HepG2 (cell line): ENCODE data around the gene PLLP. TPM values are rescaled to one million over a fixed set of nuclear protein-coding genes. Genes with fewer than 3 reads are reported as not detected.

Experiments
- PTBP1 ChIP-seq: fragments of 200-400 bp; formaldehyde crosslinking; IDR thresholded peaks from 2 replicates; pipeline ENCODE4 v1.6.1; 2018; ENCODE audit warnings: low read length, low read depth; ENCODE audit not compliant: poor library complexity, severe bottlenecking
- ZMAT3 ChIP-seq: sonication (generic); formaldehyde crosslinking; conservative IDR thresholded peaks from 2 replicates; pipeline ENCODE4 v1.7.0; 2021; ENCODE audit warnings: missing genetic modification reagents
- ZNF224 ChIP-seq: sonication (generic); formaldehyde crosslinking; IDR thresholded peaks from 2 replicates; pipeline ENCODE4 v1.5.0; 2020; ENCODE audit warnings: mild to moderate bottlenecking, missing genetic modification reagents
- ZNF432 ChIP-seq: sonication (generic); formaldehyde crosslinking; IDR thresholded peaks from 2 replicates; pipeline ENCODE4 v1.5.0; 2020; ENCODE audit warnings: missing genetic modification reagents, mild to moderate bottlenecking, borderline replicate concordance
- ZNF441 ChIP-seq: sonication (generic); formaldehyde crosslinking; IDR thresholded peaks from 2 replicates; pipeline ENCODE4 v1.7.0; 2021; ENCODE audit warnings: missing genetic modification reagents, borderline replicate concordance
- ZNF446 ChIP-seq: sonication (generic); formaldehyde crosslinking; IDR thresholded peaks from 2 replicates; pipeline ENCODE4 v1.5.0; 2020; ENCODE audit warnings: mild to moderate bottlenecking, missing genetic modification reagents
- ZNF782 ChIP-seq: sonication (generic); formaldehyde crosslinking; IDR thresholded peaks from 2 replicates; pipeline ENCODE4 v1.4.0; 2020; ENCODE audit warnings: missing genetic modification reagents, mild to moderate bottlenecking, borderline replicate concordance
- polyA plus RNA-seq, 8 experiments: library from polyadenylated mRNA; depleted of rRNA in 3 of 8; stranded (reverse) in 7 of 8; unstranded in 1 of 8; fragments of >200 nt; fragmentation: Illumina TruSeq in 4 of 8; extraction: Trizol in 4 of 8; gene quantifications; 2 replicates each; pipeline versions ENCODE4 v1.2.1 to v1.2.3, GENCODE V29; 2011 to 2016; ENCODE audit warnings: low read depth in 4 of 8, missing spikeins in 1 of 8, mixed read lengths in 1 of 8; ENCODE audit not compliant: insufficient read depth in 1 of 8
- total RNA-seq, 5 experiments: library from RNA; depleted of rRNA; stranded (reverse); fragments of >200 nt; fragmentation: Illumina TruSeq; extraction: Trizol; gene quantifications; 2 replicates each; pipeline ENCODE4 v1.2.3, GENCODE V29; 2016; ENCODE audit warnings: low read depth in 1 of 5
- TF ChIP-seq, protein P1 (sequence below): sonication (generic); formaldehyde crosslinking; IDR thresholded peaks from one replicate; pipeline ENCODE4 v1.5.1; 2020; ENCODE audit warnings: mild to moderate bottlenecking, missing genetic modification reagents; ENCODE audit errors: not compliant biosample characterization
- TF ChIP-seq, protein P2 (sequence below): sonication (generic); formaldehyde crosslinking; IDR thresholded peaks from 2 replicates; pipeline ENCODE4 v1.9.0; 2021; ENCODE audit warnings: missing genetic modification reagents, mild to moderate bottlenecking, borderline replicate concordance
- TF ChIP-seq, protein P3 (sequence below): sonication (generic); formaldehyde crosslinking; IDR thresholded peaks from 2 replicates; pipeline ENCODE4 v1.8.1; 2023; ENCODE audit warnings: mild to moderate bottlenecking, inconsistent platforms, moderate library complexity, missing genetic modification reagents, borderline replicate concordance
- TF ChIP-seq, protein P4 (sequence below): sonication (generic); formaldehyde crosslinking; IDR thresholded peaks from 2 replicates; pipeline ENCODE4 v1.8.1; 2023; ENCODE audit warnings: mild to moderate bottlenecking, moderate library complexity, missing genetic modification reagents
- TF ChIP-seq, protein P5 (sequence below): IDR thresholded peaks from 2 replicates; pipeline ENCODE4 v1.6.1; 2016

PLLP gene
- total and polyA plus RNA-seq, 2 of the 13 experiments (the other 11 are each of a cell fraction or from before 2014, with no cell fraction given) = 60.6 to 127 TPM

DNA sequence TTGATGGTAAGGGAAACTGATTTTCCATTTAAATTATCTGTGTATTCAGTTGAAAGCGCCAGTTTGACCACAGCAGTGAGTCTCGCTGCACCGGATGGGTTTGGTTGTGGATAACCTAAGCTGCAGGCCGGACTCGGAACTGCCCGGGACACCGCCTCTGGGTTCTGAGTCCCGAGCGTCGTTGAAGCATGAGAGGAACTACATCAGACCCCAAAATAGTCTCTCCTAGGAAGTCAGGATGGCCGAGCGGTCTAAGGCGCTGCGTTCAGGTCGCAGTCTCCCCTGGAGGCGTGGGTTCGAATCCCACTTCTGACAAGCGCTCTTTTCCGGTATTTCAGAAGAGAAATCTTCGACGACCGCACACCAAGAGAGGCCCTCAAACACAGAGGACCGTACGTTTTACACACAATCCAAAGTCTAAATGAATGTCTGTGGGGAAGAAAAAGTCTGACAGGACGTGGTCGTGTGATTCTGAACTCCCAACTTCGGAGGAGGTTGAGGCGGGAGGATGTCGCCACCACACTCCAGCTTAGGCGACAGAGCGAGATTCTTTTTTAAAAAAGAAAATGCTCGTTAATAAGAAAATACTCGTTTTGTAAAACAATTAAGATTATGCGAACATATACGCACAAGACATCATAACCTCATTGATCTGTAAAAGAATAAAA is 15.4 kb upstream of the PLLP start (continued):
- TF ChIP-seq, protein P1, sequence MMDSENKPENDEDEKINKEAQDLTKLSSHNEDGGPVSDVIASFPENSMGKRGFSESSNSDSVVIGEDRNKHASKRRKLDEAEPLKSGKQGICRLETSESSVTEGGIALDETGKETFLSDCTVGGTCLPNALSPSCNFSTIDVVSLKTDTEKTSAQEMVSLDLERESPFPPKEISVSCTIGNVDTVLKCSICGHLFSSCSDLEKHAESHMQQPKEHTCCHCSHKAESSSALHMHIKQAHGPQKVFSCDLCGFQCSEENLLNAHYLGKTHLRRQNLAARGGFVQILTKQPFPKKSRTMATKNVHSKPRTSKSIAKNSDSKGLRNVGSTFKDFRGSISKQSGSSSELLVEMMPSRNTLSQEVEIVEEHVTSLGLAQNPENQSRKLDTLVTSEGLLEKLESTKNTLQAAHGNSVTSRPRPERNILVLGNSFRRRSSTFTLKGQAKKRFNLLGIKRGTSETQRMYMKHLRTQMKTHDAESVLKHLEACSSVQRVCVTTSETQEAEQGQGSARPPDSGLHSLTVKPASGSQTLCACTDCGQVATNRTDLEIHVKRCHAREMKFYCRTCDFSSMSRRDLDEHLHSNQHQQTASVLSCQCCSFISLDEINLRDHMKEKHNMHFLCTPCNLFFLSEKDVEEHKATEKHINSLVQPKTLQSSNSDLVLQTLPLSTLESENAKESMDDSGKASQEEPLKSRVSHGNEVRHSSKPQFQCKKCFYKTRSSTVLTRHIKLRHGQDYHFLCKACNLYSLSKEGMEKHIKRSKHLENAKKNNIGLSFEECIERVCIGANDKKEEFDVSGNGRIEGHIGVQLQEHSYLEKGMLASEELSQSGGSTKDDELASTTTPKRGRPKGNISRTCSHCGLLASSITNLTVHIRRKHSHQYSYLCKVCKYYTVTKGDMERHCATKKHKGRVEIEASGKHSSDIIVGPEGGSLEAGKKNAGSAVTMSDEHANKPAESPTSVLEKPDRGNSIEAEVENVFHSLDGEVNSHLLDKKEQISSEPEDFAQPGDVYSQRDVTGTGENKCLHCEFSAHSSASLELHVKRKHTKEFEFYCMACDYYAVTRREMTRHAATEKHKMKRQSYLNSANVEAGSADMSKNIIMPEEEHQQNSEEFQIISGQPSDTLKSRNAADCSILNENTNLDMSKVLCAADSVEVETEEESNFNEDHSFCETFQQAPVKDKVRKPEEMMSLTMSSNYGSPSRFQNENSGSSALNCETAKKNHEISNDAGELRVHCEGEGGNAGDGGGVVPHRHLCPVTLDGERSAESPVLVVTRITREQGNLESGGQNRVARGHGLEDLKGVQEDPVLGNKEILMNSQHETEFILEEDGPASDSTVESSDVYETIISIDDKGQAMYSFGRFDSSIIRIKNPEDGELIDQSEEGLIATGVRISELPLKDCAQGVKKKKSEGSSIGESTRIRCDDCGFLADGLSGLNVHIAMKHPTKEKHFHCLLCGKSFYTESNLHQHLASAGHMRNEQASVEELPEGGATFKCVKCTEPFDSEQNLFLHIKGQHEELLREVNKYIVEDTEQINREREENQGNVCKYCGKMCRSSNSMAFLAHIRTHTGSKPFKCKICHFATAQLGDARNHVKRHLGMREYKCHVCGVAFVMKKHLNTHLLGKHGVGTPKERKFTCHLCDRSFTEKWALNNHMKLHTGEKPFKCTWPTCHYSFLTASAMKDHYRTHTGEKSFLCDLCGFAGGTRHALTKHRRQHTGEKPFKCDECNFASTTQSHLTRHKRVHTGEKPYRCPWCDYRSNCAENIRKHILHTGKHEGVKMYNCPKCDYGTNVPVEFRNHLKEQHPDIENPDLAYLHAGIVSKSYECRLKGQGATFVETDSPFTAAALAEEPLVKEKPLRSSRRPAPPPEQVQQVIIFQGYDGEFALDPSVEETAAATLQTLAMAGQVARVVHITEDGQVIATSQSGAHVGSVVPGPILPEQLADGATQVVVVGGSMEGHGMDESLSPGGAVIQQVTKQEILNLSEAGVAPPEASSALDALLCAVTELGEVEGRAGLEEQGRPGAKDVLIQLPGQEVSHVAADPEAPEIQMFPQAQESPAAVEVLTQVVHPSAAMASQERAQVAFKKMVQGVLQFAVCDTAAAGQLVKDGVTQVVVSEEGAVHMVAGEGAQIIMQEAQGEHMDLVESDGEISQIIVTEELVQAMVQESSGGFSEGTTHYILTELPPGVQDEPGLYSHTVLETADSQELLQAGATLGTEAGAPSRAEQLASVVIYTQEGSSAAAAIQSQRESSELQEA (CRISPR knock-in tag) = peak; percentile 34
- TF ChIP-seq, protein P2, sequence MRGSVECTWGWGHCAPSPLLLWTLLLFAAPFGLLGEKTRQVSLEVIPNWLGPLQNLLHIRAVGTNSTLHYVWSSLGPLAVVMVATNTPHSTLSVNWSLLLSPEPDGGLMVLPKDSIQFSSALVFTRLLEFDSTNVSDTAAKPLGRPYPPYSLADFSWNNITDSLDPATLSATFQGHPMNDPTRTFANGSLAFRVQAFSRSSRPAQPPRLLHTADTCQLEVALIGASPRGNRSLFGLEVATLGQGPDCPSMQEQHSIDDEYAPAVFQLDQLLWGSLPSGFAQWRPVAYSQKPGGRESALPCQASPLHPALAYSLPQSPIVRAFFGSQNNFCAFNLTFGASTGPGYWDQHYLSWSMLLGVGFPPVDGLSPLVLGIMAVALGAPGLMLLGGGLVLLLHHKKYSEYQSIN = no peak
- TF ChIP-seq, protein P3, sequence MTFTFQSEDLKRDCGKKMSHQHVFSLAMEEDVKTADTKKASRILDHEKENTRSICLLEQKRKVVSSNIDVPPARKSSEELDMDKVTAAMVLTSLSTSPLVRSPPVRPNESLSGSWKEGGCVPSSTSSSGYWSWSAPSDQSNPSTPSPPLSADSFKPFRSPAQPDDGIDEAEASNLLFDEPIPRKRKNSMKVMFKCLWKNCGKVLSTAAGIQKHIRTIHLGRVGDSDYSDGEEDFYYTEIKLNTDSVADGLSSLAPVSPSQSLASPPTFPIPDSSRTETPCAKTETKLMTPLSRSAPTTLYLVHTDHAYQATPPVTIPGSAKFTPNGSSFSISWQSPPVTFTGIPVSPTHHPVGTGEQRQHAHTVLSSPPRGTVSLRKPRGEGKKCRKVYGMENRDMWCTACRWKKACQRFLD = no peak
- TF ChIP-seq, protein P4, sequence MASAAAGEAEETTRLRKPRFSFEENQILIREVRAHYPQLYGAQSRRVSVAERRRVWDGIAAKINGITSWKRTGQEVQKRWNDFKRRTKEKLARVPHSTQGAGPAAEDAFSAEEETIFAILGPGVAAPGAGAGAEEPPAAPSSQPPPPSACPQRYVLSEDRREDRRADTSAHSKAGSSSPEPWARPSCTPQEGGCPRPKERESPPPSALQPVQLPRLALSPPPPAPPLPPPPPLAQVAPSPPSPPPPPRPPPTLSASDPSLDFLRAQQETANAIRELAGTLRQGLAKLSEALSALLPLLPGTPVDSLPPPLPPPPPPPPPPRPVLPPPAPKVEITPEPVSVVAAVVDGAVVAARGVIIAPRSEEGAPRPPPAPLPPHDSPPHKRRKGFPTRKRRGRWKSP (CRISPR knock-in tag) = peak; percentile 43; the same call in 1 of the 2 replicates
- TF ChIP-seq ZNF441 (CRISPR knock-in tag) (no peak; the same call in 1 of the 2 replicates), ZNF224 (CRISPR knock-in tag) (peak; percentile 50; the same call in 1 of the 2 replicates), ZNF446 (CRISPR knock-in tag) (peak; percentile 65; the same call in 1 of the 2 replicates), ZNF782 (CRISPR knock-in tag) (peak; percentile 60; the same call in 1 of the 2 replicates), PTBP1 (peak; percentile 79), ZMAT3 (CRISPR knock-in tag) (0 out of 2 replicates have a peak, but pooled peaks have one; percentile 19), ZNF432 (no peak)
- TF ChIP-seq, protein P5, sequence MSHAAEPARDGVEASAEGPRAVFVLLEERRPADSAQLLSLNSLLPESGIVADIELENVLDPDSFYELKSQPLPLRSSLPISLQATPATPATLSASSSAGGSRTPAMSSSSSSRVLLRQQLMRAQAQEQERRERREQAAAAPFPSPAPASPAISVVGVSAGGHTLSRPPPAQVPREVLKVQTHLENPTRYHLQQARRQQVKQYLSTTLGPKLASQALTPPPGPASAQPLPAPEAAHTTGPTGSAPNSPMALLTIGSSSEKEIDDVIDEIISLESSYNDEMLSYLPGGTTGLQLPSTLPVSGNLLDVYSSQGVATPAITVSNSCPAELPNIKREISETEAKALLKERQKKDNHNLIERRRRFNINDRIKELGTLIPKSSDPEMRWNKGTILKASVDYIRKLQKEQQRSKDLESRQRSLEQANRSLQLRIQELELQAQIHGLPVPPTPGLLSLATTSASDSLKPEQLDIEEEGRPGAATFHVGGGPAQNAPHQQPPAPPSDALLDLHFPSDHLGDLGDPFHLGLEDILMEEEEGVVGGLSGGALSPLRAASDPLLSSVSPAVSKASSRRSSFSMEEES (CRISPR knock-in tag) = no peak; the same call in 1 of the 2 replicates
